ENCODE results near the gene PHPT1.

DNA sequence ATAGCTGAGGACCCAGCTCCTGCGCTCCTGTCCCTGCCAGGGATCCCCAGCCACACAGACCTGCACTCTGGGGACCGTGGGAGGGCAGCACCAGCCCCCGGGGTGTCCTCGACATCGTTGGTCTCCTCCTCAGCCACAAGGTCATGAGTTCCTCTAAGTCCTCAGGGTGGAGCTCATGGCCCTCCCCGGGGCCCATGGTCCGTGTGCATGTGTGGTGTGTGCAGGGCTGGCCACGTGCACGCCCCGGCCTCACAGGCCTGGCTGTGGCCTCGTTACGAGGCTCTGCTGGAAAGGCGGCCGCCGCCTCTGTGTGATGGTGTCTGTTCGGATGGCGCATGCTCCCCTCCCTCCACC is 23.0 kb upstream of the PHPT1 start:
- TF ChIP-seq GATA3 (IDR thresholded peaks at IDR 0.05; ENCODE audit: low read depth, low read length) (no peak), GATA2 (IDR thresholded peaks at IDR 0.05; ENCODE audit: low read depth, low read length) (no peak)

Measured in SH-SY5Y (cell line).